Activated CD8-positive, alpha-beta memory T cell treated with anti-CD3 and anti-CD28 coated beads for 36 hours (primary cell): ENCODE measurements around the gene FERMT2. TPM values are rescaled to one million over a fixed set of nuclear protein-coding genes. Genes with fewer than 3 reads are reported as not detected.

Source experiments
- CTCF ChIA-PET: fragments of 350-600 bp; sonication (Branson Sonifier 250); formaldehyde crosslinking; loops from one replicate; lab custom pipeline; 2021; ENCODE audit warnings: antibody characterized with exemption; lab: Charles Lee
- POLR2A ChIA-PET: fragments of 350-600 bp; sonication (Branson Sonifier 250); formaldehyde crosslinking; loops from one replicate; lab custom pipeline; 2021; ENCODE audit warnings: antibody characterized with exemption; lab: Charles Lee
- total RNA-seq, 2 experiments: library from RNA; stranded (reverse); gene quantifications; one replicate each; pipeline ENCODE4 v1.2.3, GENCODE V29; 2021

FERMT2 gene
- total RNA-seq, 2 experiments from 2014 or later, result 2.4 to 3.6 TPM

DNA sequence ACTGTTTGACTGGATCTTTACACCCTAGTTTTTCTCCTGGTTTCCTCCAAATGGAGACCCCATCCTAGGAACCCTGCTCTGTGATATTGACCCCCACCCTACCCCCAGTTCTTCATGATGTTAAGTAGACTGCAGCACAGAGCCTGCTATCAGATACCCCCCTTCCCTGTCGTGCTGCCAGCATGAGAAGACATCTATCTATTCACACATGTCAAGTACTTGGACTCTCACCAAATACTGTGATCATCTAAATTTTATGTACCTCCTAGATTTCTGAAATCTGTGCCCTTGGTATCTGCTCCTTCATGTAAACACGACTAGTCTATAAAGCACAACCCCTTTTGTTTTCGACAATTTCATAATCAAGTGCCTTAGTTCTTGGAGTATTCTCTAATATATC, 38.9 kb downstream of the FERMT2 start:
- ChIA-PET CTCF (interaction anchor here (0.7 kb wide), 1 partner anchor 29 kb away, joined by 3 read pairs; no protein-coding TSS in a partner anchor), POLR2A (interaction anchor here (0.6 kb wide), 1 partner anchor 93 kb away, joined by 3 read pairs; no protein-coding TSS in a partner anchor)

DNA sequence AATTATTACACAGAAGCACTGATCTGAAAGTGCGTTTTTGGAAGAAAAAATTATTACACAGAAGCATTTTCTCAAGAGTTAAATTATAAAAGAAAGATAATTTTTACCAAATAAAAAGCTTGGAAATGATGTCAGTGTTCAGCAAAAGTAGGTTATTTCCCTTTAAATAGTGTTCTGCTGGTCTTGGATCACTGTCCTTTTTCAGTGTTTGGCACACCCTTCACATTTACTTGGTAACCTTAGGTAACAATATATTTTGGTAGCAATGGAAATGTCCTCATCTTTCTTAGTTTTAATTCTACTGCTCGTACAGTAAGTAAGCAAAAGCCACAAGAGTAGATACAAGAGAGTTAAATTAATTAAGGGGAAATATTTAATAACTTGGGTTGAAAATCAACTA, 40.3 kb downstream of the FERMT2 start:
- POLR2A ChIA-PET, result no interaction called here
- CTCF ChIA-PET, result interaction anchor here (1.0 kb wide), 1 partner anchor 26 kb away, joined by 3 read pairs; no protein-coding TSS in a partner anchor

DNA sequence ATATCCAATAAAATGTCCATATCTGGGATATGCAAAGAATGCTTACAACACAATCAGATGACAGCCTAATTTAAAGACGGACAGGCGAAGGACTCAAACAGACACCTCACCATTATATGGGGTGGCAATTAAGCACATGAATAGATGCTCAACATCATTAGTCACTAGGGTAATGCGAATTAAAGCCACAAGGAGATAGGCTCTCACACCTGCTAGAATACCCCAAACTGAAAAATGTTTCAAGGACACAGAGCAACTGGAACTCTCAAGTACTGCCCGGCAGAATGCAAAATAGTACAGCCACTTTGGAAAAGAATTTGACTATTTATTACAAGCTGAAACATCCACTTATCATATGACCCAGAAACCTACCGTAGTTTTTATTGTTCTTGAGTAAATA, 42.9 kb downstream of the FERMT2 start:
- ChIA-PET POLR2A (no interaction called here), CTCF (no interaction called here)

DNA sequence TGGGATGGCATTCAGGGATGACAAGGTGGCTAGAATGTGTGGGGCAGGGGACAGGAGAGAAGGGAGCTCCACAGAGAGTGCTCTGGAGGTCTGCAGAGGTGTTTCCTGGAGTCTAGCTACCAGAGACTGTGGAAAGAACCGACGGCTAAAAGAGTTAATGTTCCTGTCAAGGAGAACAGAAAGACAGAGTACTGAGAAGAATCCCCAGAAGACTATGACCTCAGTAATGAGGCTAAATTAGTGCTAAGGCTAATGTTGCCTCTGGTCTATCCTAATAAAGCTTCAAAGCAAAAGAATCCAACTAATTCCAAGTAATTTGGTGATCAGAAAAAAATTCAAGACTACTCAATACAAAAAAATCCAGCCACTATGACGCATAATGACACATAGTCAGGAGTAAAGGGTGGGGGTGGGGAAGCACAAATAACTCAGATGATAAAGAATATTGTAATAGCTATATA, 44.7 kb downstream of the FERMT2 start:
- POLR2A ChIA-PET, result no interaction called here
- CTCF ChIA-PET, result no interaction called here

DNA sequence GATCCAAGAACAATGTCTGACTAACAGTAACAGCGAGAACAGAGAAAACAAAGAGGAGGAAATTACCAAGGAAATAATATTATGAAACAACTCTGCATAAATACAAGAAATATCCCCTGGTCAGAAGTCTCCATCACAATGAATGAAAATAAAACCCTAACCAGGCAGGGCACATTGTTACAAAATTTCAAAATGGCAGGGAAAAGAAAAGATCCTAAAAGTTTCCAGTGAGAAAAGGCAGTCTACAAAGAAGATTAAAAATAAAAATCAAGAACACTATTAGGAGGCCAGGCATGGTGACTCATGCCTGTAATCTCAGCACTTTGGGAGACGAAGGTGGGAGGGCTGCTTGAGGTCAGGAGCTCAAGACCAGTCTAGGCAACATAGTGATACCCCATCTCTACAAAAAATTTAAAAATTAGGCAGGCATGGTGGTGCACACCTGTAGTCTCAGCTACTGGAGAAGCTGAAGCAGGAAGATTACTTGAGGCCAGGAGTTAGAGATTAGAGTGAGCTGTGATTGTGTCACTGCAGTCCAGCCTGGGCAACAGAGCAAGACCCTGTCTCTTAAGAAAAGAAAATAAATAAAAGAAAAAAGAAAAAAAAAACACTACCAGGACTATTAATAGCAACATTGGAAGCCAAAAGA, 47.8 kb downstream of the FERMT2 start:
- POLR2A ChIA-PET, result no interaction called here
- CTCF ChIA-PET, result interaction anchor here (0.7 kb wide), 1 partner anchor 451 kb away, joined by 3 read pairs; no protein-coding TSS in a partner anchor

DNA sequence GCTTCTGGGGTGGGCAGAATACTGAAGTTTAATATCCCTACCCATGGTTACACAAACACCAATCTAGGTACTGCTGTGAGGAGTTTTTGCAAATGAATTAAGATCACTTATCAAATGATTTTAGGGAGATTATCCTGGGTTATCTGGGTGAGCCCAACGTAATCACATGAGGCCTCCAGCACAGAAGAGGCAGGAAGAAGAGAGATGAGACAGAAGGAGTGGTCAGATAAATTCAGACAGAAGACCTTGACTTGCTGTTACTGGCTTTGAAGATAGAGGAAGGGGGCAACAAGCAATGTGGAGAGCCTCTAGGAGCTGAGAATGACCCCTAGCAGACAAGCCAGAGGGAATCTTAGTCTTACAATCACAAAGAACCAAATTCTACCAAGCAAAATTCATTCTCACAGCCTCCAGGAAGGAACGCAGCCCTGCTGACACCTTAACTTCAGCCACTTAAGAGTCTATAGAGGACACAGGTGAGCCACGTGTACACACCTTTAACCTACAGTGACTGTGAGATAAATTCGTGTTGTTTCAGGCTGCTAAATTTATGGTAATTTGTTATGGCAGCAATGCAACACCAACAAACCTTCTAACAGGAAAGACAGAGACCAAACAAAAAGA, 49.4 kb downstream of the FERMT2 start:
- ChIA-PET CTCF (interaction anchor here (0.7 kb wide), 1 partner anchor 393 kb away, joined by 4 read pairs; no protein-coding TSS in a partner anchor), POLR2A (no interaction called here)

DNA sequence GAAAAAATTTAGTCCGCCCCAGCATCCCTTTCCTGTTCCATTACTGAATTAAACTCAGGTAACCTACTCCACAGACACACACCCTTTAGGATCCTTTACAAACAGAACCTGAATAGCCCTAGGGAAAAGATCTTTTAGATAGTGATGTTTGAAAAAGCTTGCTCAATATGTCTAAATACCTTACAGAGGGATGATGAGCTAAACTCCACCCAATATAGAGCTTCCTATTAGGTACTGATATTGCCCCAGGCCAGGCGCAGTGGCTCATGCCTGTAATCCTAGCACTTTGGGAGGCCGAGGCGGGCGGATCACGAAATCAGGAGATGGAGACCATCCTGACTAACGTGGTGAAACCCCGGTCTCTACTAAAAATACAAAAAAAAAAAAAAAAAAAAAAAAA, 50.1 kb downstream of the FERMT2 start:
- ChIA-PET CTCF (interaction anchor here (0.7 kb wide), 1 partner anchor 394 kb away, joined by 4 read pairs; no protein-coding TSS in a partner anchor), POLR2A (no interaction called here)

DNA sequence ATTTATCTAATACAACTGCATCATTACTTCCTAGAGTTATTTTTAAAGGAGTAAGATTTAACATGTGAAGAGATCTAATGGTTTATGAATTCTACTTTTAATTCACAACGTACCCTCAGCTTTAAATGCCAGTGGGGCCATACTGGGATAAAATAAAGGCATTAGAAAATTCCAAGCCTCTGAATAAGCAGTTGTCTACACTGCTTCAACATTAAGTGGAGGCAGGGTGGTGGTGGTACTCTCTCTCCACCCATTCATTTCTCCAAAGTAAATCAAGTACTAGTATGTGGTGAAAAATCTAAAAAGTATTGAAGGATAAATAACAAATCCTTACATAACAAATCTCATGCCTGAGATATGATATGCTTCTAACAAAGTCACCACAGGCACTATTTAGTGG, 52.4 kb downstream of the FERMT2 start:
- ChIA-PET CTCF (no interaction called here), POLR2A (no interaction called here)

DNA sequence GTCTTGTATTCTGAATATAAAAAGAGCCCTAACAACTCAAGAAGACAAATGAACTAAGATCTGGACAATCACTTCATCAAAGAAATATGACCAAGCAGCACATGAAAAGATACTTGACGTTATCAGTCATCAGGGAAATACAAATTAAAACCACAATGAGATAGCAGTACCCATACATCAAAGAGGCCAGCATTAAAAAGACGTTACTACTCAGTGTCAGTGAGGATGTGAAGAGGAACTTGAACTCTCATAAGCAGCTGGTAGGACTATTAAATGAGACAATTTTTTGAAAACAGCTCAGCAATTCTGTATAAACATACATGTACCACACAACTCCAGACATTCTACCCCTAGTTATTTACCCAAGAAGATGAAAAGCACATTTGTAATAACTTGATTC, 55.9 kb downstream of the FERMT2 start:
- ChIA-PET CTCF (interaction anchor here (1.2 kb wide), 1 partner anchor 66 kb away, joined by 3 read pairs; no protein-coding TSS in a partner anchor), POLR2A (no interaction called here)

DNA sequence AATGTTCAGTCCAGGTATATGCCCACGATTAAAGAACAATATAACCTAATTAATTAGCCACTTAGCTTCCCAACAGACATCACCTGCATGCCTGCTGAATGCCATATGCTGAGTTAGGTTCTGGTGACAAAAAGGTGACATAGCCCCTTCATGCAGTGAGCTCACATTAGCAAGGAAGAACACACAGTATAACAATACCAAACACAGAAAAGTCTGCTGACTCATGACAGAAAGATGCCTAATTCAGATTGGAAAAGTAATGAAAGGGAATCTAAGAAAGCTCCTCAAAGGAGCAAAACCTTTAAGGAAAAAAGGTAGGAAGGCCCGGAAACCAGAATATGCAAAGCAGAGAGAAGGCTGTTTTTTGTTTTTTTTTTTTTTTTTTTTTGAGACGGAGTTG, 59.0 kb downstream of the FERMT2 start:
- CTCF ChIA-PET, result no interaction called here
- POLR2A ChIA-PET, result no interaction called here

DNA sequence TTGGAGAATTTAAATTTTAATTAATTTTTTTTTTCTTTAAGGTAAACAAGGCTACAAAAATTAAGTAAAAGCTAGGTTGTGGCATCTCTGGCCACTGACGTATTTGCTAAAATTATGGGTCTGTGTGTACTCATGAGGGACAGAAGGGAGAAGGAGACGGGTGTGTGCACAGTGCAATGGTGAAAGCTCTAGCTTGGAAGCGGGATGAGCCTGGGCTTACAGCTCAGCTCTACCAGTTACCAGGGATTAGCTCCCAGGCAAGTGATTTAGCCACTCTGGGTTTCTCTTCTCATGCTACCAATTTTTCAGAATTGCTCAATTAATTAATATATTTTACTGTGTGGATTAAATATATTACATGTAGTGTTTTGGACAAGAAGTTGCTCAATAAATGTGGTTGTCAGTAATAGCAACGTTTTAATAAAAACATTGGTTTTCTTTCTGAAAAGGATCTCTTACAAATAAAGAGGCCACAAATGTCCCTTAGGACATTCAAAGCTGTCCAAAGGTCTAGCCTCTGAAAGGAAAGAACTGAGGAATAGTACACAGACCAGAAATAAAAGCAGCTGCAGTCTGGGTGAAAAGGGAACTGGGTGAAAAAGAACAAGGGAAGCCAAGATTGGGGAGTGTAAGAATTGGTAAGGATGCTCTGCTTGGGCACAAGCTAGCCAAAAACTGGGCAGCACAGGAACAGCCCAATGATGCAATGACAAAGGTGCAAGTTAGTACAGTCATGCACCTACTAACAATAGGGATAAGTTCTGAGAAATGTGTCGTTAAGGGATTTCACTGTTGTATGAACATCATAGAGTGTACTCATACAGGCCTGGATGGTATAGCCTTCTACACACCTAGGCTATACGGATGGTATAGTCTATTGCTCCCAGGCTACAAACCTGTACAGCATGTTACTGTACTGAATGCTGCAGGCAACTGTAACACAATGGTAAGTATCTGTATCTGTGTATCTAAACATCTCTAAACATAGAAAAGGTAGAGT, 61.7 kb downstream of the FERMT2 start:
- CTCF ChIA-PET, result no interaction called here
- POLR2A ChIA-PET, result no interaction called here

DNA sequence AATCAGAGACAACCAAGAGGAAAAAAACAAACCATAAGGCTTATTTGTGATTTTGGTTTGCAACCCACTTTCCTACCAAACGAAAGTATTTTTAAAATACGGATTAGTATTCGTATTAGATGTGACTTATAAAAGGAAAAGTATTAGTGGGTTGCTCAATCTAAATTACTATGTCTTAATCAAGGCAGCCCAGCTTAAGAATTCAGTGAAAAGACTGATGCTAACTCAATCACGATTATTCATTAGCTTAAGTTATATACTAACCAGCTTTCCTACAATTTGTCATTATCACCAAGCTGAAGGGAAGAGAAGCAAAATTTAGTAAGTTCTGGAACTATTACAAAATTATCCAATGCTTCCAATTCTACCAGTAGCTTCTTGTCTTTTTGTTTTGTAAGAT, 62.7 kb downstream of the FERMT2 start:
- POLR2A ChIA-PET, result no interaction called here
- CTCF ChIA-PET, result no interaction called here

DNA sequence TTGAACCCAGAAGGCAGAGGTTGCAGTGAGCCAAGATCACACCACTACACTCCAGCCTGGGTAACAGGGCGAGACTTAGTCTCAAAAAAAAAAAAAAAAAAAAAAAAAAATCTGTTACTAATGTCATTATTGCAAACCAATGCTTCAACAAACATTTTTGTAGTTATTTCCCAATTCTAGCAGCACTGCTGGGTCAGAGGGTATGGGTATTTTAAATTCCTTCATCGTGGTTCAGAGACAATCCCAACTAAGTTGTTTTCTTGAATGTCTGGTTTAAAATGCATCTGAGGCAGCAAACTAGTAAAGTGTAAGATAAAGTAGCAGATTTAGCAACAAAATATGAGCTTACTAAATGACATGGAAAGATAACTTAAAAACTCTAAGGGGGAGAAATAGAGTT, 65.6 kb downstream of the FERMT2 start:
- CTCF ChIA-PET, result no interaction called here
- POLR2A ChIA-PET, result no interaction called here

DNA sequence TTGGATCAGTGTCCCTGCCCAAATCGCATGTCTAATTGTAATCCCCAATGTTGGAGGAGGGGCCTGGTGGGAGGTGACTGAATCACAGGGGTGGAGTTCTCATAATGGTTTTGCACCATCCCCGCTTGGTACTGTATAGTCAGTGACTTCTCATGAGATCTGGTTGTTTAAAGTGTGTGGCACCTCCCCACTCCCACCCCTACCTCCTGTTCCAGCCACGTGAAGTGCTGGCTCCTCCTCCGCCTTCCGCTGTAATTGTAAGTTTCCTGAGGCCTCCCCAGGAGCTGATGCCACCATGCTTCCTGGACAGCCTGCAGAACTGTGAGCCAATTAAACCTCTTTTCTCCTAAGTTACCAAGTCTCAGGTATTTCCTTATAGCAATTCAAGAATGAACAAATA, 67.2 kb downstream of the FERMT2 start:
- CTCF ChIA-PET, result no interaction called here
- POLR2A ChIA-PET, result no interaction called here

DNA sequence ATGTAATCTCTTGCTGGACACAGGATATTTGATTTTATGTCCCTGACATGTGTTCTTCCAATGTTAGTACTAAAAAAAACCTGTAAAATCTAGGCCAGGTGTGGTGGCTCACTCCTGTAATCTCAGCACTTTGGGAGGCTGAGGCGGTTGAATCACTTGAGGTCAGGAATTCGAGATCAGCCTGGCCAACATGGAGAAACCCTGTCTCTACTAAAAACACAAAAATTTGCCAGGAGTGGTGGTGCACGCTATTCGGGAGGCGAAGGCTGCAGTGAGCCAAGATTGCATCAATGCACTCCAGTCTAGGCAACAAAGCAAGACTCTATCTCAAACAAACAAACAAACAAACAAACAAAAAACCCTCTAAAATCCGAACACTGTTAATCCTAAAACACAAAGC, 68.0 kb downstream of the FERMT2 start:
- POLR2A ChIA-PET, result no interaction called here
- CTCF ChIA-PET, result no interaction called here

DNA sequence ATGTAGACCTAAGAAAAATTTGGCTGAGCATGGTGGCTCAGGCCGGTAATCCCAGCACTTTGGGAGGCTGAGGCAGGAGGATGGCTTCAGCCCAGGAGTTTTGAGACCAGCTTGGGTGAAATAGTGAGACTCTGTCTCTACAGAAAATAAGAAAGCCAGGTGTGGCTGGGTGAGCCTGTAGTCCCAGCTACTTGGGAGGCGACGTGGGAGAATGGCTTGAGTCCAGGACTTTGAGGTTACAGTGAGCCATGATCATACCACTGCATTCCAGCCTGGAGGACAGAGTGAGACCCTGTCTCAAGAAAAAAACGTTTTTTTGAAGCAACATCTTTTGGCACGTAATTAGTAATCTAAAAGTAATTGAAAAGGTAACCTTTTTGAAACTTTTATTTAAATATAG, 70.9 kb downstream of the FERMT2 start:
- POLR2A ChIA-PET, result no interaction called here
- CTCF ChIA-PET, result interaction anchor here (0.6 kb wide), 1 partner anchor 1736 kb away, joined by 3 read pairs; no protein-coding TSS in a partner anchor

DNA sequence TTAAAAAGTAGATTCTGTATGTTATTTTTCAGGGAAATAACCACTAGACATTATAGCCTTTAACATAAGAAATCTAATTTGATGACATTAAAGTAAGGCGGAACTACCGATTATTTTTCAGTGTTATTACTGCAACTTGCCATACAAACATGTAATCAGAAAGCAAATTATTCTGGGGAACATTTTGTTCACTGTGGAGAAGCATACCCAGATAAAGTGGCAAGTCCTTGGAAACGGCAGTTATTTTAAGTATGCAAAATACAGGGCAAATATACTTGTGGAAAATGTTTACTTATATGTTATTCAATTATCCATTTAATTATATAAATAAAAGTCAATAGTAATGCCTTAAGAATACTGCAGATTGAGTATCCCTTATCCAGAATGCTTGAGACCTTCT, 71.9 kb downstream of the FERMT2 start:
- CTCF ChIA-PET, result no interaction called here

DNA sequence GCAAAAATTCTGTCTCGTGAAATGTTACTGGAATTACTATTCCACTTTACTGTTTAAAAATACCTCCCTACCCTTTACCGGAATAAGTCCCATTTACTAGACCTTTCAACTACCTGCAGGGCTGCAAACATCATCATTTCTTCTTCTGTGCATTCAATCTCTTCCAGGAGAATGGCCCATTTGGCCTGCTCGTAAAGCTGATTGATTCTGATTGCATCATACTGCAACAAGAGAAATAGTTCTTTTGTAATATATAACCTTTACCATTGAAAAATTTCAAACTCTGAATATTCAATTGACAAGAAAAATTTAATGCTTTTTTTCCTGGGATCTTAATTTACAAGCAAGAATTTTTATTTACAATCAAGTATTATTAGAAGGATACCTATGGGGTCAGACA, 72.4 kb downstream of the FERMT2 start:
- ChIA-PET POLR2A (no interaction called here), CTCF (no interaction called here)

More for the DNA sequence above, 71.9 kb downstream of the FERMT2 start:
- POLR2A ChIA-PET, result no interaction called here

DNA sequence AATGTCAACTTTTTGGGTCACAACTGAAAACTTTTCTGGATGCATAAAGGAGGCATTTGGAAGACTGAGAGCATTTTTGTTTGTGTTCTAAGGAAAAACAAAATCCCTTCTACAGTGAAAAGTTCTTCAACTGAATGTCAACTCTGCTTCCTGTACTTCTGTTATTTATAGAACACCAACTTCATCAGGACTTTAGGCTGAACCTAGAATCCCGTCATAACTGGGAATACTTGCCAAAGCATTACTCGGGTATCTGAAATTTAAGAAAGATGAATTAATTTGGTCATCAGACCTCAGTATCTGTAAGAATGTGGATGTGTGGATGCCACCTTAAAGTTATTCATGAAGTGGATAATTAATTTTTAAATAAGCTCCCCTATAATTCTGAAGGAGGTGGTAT, 73.2 kb downstream of the FERMT2 start:
- POLR2A ChIA-PET, result interaction anchor here (0.6 kb wide), 1 partner anchor 340 kb away, joined by 3 read pairs; no protein-coding TSS in a partner anchor
- CTCF ChIA-PET, result interaction anchor here (0.6 kb wide), 1 partner anchor 62 kb away, joined by 3 read pairs; no protein-coding TSS in a partner anchor
